Inflammatory macrophage treated with lipopolysaccharide for 4 hours (primary cell): Measurements from ENCODE around the gene ATF6B.
A peak's percentile ranks its signal among the peaks of the same experiment; 100 is the strongest.

Experiments used
- DNase-seq: peaks from one replicate; pipeline ENCODE4 v3.0.0-alpha.2; 2020

Gene ATF6B

DNA sequence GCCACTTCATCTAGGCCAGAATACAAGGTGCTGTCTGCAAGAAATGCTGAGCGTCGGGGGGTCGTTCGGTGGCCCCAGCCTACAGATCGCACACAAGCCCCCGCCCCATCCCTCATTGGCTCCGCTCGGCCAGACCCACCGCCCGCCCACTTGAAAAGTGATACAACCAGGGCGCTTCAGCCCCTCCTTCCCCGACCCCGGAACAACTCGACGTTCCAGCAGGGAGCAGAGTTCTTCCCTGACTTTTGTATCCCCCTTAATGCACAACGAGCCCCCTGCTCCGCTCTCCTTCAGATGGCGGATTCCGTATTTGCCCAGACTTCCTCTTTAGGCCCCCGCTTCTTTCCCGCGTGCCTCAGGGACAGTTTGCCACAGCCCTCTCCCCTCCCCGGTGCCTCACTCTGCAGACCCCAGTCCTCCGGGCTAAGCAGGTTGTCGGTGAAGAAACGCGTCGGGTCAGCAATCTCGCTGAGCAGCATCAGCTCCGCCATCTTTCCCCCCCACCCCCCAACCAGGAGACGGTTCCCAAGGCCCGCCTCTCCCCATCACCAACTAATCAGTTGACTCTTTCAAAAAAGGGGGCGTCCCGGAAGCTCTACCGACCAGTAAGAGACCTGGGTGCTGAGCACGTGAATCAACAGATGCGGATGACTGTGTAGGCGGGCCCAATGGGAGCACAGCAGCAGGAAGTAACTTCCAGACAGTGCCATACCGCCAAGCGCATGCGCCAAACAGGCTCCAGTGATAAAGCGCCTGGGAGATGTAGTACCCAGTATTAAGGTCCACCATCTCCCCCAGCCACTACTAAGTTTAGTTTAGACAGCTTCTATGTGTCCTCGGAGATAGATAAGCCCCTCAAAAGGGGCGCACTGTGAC, at the start of gene ATF6B:
ATF6B (minus strand) TSS at position 530 of the 876 bp plus-strand sequence; CDS start at position 491, 39 bp downstream.
- peak; percentile 100 for DNase-seq

DNA sequence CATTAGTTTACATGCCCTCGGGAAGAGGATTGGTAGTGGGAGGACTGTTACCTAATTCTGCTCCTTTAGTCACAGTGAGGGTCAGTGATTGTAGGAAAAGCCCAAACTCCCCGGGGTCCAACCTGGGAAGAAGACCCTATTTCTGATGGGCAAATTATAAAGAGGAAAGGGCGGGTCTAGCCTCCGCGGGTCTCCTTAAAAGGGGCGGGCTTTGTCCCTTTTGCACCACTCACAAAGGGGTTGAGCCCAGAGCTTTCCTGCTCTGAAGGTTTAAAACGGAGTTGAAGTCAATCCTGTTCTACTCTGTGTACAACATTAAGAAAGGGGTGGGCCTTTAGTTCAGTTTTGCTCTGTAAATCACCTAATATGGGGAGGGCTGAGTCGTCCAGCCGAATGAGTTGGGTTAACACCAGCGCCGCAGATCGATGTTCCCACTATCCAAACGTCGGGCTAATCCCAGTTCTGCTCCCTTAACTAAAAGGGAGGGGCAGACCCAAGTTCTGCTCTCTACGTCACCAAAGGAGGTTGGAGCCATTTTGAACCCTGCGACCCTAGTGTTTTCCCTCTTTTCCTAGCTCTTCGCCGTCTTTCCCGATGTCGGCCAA, 49.2 kb upstream of the ATF6B start:
- DNase-seq = no peak

DNA sequence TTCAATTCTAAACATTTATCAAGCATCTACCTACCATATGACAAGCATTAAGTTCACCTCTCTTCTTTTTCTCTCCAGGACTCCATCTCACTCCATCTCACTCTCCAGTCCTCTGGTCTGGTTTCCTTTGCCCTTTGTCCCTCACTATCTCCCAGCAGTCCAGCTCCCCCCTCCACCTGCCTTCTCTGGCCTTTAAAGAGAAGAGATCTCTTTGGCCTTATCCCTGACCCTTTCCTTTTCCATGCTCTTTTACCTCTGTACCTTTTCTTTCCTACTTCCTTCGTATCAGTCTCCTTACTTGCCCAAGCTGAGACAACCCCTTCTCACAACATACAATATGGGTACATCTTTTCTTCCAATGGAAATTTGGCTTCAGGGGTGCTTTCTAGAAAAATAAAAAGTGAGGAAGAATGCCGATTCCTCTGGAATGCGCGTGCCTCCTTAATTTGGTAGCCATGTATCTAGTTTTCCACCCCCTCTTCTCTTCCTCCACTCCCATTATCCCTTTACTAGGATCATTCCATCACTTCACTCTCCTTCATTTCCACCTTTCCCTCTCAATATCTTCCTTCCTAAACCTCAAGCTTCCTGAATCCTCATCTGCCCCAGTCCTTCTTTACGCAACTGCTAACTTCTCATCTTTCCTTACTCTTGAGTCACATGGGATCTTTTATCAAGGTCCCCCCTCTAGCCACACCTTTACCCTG, 48.6 kb upstream of the ATF6B start:
- no peak for DNase-seq

DNA sequence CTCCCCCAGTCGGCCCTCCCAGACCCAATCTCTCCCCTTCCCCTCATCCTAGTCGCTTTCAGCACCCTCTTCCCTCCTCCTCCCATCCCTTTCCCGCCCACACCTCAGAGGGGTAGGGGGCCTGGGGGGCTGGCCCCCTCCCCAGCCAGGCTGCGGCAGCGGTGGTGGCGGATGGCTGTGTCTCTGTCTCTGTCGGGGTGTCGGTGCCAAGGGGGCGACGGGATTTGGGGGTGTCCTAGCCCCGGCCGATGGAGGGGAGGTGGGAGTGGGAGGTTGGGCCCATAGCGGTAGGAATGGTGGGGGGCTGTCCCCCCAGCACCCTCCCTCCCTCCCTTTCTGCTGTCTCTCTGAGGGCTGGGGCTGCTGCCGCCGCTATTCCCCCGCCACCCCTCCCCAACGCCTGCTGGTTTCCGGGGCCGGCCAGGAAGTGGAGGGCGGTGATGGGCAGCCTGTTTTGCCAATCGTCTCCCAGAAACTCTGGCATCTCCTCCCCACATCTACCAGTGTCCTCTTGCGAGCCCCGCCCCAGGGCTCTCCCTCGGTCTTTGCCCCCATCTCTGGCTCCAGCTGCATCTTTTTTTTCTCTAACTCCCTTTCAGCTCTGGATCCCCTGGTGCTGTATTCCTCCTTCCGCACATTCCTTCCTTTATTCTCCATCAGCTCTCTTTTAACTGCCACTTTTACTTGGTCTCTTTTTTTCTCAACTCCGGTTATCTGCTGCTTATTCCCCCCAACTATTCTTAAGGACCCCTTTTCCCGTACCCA, 47.8 kb upstream of the ATF6B start, which contains the start of gene AGPAT1:
AGPAT1 (minus strand) TSS at position 374 of the 765 bp plus-strand sequence. CDS start 4,588 bp downstream, outside the sequence.
- peak; percentile 95 for DNase-seq

DNA sequence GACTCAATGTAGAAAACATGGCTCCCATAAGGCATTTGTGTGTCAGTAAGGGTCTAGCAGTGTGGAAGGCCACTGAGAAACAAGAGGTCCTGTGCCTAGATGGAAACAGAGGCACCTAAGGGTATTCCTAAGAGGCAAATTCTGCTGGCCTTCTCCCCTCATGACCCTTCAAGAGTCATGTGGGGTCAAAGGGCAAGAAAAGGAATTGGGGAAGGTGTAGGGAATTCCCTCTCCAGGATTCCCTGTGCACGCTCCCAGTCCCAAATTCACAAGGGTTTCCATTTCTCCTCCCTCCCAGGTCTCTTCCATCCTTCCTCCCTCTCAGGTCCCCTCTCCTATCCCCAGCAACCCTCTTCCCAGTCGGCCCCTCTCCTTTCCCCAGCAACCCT, 47.3 kb upstream of the ATF6B start:
- DNase-seq = no peak

DNA sequence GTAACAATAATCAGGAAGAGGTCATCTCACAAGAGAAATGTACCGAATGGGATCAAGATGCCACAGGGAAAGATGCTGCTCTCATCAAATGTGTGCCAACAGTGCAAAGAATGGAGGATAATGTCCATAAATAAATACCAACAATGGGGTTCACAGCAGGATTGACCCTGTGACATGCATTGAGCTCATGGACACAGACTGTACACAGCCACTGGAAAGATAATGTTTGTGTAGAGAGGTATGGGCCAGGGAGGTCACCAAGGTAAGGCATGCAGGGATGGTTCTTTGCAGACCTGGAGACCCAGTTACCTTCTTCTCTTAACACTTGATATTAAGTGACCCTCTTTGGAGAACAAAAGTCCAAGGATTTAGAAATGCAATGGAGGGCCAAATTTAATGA, 46.4 kb upstream of the ATF6B start:
- DNase-seq = no peak

DNA sequence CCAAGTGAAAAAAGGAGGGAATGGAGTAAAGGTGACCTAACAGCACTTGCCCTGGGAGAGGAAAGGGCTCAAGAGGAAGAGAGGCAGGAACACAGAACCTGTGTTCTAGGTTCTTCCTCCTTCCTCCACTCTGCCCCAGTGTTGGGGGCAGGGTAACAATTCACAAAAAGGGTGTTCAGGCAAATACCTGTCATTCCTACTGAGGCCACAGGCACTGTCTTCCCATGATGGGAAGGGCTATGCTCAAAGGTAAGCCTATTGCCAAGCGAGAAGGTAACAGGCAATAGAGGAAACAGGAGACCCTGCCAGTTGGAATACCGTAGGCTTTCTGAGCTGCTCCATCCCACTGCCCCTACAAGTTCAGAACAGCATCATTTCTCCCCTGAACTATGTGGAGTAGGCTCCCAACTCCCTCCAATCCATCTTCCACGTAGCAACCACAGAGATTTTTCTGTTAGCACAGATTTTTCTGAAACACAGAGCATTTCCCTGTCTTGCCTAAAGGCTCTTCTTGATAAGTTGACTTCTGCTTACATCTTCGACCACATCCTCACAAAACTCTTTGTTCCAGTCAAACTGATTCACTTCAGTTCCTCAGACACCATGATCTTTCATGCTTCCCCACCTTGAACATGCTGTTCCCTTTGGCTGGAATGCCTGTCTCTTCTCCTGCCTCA, 45.1 kb upstream of the ATF6B start:
- no peak for DNase-seq

DNA sequence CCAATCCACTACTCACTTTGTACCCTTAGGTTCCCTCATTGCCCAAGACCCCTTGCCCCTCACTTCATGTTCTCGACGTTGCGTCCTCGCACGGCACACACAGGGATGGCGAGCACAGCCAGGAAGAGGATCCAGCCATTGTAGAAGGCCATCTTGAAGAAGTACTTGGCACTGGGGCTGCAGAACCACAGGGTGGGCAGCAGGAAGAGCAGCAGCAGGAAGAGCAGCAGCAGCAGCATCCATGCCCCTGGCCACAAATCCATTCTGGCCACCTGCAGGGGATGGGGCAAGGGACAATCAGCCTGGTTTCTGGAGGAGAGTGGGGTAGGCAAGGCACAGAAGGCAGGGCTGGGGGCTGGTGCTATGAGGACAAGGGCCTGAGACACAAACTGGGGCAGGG, 43.2 kb upstream of the ATF6B start:
- no peak for DNase-seq

DNA sequence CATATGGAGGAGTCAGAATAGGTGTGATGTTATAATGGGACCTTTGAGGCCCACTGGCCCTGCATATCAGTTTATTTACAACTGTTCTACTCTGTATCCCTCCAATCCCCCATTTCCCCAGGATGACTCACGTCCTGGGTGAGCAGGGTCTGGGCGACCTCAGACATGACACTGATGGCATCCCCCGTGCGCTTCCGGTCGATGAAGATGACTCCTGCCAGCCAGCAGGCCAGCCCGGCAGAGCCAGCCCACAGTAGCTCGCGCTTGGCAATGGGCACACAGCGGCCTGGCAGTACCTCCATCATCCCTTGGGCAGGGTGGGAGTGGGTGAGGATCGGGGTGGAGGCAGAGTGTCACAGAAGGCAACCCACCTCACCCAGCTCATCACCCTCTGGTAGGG, 42.2 kb upstream of the ATF6B start:
- no peak for DNase-seq

DNA sequence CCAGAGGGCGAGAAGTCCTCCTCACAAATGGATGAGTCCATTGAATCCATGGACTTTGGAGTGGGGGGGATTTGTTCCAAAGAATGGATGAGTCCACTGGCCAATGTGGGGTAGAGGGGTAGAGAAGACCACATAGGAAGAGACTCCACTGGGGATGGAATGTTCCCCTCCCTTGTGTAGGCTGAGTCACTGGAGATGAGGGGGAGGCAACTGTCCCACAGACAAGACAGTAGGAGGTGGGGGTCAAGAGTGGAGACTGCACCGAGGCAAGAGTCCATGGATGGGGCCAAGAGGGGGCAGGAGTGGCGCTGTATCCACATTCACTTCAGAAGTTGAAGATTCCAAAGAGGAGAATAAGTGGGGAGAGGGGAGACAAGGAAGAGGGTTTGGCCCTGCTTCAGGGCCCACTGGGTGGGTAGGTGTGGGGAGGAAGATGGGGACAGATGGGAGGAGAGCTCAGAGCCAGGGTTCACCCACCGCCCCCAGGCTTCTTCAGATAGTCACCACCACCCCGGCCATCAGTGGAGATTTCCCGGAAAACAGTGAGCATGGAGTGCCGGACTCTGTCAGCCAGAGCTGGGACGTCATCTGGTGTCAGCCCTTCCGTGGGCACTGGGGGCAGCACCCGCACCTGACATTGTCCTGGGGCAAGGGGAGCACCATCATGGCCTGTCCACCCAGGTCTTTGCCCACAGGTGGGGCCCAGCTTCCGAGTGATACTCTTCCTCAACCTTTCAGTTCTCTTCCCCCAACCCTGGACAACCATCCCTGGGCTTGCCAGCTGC, 41.0 kb upstream of the ATF6B start:
- DNase-seq = no peak

DNA sequence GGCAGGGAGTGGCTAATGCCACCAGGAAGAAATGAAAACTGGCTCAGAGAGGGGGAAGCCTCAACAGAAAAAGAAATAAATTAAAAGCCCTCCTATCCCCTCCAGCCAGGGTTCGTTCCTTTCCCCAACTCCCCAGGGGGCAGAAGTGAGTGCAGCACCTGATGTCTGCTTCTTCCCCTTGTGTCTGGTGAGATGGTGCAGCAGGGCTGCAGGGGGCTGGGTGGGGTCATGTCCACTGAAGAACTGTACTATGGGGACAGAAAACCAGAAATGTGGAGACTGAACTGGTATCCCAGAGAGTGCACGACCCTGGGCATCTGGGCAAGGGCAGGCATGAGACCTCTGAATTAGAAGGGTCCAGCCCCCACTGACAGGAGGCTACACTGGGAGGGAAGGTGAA, 40.3 kb upstream of the ATF6B start:
- no peak for DNase-seq

DNA sequence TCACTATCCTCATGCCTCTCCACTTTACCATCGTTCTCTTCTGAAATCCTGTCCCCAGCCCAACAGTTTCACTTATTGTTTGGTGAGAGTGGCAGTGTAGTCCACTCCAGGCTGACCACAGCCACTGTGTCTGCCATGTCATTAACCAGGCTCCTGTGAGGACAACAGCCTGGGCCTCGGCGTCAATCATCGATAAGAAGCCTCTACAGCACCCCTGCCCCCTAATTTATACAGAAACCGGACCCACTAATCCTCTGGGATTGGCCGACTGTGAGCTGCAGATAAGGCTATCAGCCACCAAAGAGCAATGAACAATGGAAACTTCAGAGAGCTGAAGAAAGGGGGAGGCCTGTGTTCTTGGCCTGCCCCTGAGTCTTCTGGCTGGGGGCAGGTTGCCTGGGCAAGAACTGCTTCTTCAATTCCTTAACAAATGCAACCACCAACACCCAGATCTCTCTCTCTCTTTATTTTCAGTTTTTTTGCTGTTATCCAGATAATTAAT, 39.8 kb upstream of the ATF6B start:
- no peak for DNase-seq

DNA sequence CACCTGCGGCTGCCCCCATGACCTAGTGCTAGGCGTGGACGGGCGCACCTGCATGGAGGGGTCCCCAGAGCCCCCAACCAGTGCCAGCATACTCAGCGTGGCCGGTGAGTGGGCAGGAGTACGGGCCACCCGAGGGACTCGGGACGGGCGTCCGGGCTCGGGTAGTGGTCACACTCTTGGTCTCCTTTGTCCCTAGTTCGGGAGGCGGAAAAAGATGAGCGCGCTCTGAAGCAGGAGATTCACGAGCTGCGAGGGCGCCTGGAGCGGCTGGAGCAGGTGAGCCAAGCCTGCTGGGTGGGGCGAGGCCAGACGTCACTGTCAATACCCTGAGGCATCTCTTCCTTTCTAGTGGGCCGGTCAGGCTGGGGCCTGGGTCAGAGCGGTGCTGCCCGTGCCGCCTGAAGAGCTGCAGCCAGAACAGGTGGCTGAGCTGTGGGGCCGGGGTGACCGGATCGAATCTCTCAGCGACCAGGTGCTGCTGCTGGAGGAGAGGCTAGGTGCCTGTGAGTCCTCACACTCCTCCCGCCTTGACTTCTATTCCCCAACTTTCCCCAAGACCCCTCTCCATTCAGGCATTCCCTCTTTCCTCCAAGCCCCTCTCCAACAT, 39.2 kb upstream of the ATF6B start:
- no peak for DNase-seq

DNA sequence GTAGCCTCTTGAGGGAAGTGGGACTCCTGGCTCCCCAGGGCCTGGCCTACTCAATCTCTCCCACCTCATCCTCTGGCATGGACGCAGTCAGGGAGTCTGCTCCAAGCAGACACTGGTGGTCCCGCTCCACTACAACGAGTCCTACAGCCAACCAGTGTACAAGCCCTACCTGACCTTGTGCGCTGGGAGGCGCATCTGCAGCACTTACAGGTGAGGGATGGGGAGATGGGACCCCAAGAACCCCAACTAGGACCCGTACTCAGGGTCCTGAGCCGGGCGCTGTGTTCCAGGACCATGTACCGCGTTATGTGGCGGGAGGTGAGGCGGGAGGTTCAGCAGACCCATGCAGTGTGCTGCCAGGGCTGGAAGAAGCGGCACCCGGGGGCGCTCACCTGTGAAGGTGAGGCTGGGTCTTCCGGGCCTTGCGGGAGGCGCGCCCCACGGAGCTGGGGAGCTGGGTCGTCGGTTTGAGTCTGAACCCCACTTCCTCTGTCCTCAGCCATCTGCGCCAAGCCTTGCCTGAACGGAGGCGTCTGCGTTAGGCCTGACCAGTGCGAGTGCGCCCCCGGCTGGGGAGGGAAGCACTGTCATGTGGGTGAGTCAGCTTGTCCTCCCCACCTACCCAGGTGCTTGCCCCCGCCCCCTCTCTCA, 38.5 kb upstream of the ATF6B start:
- DNase-seq = no peak

DNA sequence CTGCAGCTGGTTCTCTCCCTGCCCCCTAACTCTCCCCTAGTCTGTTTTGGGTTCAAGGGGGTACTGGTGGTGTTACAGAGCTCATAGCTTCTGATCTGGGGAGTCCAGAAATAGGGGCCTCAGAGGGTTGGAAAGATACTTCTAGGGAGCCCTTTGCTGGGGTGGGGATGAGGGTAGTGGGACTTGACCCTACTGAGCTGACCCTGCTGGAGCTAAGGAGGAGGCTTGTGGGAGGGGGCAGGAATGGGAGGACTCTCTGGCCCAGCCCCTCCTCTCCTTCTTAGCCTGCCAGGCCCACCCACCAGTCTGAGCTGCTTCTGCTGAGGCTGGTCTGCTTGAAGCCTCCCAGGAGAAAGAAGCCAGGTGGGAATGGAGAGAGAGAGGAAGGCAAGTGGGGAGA, 36.2 kb upstream of the ATF6B start, which contains the start of gene EGFL8:
EGFL8 (plus strand) TSS at position 301 of the 400 bp plus-strand sequence. CDS start 1,571 bp downstream, outside the sequence.
- DNase-seq = no peak

DNA sequence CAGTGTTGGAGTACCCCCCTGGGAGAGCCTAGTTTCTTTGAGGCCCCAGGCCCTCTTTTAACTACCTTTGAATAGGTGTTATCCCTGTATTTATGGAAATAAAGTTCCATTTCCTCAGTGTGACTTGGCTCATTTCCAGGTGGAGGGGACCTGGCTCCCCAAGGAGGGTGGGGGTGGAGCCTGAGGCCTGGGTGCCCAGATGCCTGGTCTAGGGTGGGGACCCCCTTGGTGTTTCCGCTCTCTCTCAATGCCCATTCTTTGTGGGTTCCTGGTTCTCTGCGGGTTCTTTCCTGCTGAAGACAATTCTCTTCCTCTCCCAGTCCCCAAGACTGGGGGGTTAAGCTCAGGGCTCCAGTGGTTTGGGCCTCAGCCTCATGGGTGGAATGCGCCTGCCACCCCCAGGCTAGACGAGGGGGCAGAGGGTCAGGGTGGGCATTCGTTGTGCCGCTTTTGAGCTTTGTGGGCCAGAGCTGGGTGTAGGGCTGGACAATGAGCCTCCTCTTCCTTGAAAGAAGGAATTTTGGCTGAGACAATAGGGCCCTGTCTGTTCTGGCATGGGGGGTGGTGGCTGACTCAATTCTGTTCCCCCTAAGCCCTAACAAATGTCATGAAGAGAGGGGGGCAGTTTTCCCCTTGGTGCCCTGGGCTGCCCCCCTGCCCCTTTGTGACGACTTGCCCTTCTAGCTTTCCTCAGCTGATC, 35.7 kb upstream of the ATF6B start:
- no peak for DNase-seq

DNA sequence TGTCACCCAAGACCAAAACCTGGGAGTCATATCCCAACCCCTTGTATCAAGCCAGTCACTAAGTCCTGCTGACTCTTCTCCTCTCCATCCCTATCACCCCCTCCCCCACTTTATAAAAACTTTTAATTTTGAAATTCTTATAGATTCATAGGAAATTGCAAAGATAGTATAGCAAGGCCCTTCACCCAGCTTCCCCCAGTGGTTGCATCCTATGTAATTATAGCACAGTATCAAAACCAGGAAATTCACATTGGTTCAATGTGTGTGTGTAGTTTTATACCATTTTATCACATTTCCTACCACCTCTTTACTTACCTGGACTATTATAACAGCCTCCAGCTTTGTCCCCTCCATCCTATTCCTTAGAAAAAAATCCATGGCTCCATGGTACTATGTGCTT, 30.0 kb upstream of the ATF6B start:
- DNase-seq = no peak

DNA sequence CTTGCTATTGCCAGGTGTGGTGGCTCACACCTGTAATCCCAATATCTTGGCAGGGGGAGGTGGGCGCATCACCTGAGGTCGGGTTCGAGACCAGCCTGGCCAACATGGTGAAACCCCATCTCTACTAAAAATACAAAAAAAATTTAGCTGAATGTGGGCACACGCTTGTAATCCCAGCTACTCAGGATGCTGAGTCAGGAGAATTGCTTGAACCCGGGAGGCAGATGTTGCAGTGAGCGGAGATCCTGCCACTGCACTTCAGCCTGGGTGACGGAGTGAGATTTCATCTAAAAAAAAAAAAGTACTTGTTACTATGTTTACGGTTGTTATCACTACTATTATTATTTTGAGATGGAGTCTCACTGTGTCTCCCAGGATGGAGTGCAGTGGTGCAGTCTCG, 28.8 kb upstream of the ATF6B start:
- DNase-seq = no peak

DNA sequence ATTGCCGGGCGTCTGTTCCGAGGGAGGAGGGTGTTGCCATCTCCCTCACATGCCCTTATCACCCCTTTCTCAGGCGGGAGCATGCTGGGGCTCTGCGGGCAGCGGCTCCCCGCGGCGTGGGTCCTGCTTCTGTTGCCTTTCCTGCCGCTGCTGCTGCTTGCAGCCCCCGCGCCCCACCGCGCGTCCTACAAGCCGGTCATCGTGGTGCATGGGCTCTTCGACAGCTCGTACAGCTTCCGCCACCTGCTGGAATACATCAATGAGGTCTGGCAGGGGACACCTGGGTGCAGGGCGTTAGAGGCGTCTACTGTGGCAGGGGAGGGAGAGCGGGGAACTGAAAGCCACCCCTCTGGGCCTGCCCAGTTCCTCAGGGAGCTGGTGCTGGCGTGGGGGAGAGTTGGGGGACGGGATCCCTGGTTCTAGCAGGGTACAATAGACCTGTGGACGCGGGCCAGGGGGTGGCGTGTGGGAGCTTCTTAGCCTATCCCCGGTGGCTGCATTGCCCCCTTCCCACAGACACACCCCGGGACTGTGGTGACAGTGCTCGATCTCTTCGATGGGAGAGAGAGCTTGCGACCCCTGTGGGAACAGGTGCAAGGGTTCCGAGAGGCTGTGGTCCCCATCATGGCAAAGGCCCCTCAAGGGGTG, 26.6 kb upstream of the ATF6B start:
- DNase-seq = peak; percentile 27
